GM19035 (cell line): Measurements from ENCODE around the gene PHRF1.

Experiments used
- ATAC-seq: cut with Tn5 transposase; IDR thresholded peaks from one replicate; pipeline ENCODE4 v1.9.1; 2021; ENCODE audit not compliant: unreplicated experiment

Gene PHRF1

DNA sequence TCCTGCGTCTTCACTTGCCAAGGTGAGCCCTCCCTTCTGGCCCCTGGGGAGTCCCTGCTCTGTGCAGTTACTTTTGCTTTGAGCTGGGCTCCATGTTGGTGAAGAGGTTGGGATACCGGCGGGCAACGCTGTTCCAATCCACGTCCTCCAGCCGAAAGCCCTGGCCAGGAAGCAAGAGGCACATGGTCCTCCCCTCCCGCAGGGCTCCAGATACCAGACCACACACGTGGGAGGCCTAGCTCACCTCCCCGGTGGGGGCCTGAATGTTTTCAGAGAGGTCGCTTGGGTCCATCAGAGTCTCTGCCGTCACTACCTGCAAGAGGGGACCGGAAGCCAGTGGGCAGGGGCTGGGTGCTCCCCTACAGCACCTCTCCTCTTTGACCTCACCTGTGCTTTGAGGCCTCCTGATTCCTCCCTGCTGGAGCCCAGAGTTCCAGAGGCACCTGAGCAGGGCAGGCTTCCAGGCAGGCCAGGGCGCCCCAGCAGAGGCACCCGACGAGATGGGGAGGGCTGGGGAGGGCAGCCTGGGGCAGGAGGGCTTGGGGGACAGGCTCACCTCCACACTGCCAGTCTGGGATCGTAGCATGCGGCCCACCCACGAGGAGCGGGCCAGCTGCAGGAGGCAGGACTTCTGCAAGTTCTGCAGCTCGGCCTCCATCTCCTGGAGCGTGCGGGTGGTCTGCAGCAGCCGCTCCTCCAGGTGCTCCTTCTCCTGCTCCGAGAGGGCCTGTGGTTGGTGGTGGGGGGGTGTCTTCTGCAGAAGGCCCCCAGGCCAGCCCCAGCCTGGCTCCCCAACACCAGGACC is 18.7 kb upstream of the PHRF1 start:
- ATAC-seq = no peak

DNA sequence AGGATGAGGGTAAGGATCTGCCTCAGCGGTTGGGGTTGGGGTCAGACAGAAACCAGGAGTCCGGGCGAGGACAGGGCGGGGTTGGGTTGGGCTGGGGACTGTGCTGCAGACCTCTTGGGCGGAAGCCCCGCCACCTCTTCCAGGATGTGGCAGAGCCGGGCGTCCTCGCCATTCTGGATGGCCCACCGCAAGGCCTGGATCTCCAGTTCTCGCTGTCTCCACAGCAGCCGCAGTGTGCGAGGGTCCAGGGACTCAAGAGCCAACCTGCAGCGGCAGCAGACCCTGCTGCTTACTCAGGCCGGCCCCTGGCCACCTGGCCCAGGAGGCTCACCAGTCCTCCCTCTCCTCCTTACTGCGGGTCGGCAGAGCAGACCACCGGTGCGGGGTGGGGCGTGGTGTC is 17.8 kb upstream of the PHRF1 start:
- no peak for ATAC-seq

DNA sequence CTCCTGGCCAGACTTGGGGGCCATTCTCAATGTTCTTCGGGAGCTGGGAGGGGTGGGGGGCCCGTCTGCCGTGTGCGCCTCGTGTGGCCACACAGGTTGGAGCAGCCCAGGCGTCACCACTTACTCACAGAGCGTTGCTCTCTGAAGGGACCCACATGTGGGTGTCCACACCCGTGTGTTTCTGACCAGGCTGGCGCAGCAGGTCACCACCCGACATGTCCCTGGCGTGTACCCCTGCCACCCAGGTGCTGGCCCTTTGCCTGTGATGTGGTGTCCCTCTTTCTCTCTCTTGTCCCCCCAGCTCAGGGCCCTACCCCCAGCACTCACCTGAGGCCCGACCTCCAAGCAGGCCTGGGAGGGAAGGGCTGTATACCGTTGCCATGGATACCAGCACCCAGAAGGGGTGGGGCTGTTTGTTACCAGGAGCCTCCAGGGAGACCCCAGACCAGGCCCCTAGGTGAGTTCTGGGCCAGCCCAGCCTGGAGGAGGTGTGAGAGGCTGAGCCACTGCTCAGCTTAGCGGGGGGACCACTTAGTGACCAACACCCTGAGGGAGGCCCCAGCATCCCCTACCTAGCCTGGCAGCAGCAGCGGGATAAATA is 17.1 kb upstream of the PHRF1 start:
- no peak for ATAC-seq

DNA sequence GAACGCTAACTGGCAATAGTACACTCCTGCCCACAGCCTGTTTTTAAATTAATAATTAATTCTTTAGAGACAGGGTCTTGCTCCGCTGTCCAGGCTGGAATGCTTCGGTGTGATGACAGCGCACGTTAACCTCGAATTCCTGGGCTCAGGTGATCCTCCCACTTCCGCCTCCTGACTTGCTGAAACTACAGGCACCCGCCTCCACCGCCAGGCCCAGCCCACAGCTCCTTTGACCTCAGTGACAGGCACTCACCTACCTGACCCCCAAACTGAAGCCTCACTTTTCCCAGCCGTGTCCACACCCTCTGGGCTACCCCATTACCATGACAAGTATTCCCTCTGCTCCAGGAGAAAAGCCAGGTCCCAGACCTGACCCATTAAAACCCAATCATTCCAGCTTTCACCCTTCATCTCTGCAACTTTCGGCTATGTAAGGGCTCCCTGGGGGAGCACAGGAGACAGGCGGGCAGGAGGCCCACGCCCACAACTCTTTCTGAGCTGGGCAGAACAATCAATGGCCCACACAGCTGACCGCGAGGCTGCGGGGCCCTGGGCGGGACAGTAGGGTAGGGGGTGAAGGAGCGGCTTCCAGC is 16.5 kb upstream of the PHRF1 start:
- ATAC-seq = no peak

DNA sequence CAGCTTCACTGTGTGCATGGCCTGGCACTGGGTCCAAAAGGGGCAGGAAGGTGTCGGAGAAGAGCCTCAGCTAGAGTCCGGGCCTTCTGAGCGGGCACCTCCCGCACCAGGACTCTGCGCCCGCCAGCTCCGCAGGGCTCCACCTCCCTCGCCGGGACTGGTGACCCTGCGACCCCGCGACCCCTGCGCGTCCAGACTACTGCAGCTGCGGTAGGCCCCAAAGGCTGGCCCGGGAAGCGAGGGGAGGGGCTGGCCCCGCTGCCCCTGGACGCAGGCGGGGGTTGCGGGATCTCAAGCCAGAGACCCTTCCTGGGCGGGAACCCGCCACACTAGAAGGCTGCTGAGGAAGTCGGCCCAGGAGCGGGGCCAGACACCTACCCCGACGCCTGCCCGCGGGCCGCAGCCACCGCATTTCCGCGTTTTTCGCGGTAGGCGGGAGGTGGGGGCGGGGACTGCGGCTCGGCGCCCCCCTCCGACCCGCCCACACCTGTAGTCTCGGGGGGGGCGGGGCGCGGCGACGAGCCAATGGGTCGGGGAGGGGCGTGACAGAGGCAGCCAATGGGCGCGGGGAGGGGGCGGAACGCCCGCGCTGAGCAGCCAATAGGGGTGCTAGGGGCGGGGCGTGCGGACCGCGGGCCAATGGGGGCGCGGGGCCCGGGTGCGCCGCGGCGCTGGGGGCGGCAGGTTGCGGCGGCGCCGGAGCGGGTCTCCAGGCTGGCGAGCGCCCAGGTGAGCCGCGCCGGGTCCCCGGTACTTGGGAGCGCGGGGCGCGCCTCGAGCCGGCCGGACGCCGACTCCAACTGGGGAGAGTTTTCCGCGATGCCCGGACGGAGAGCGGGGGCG is 15.7 kb upstream of the PHRF1 start, which contains the start of the genes LMNTD2 and RASSF7:
TSS of gene LMNTD2 (minus strand) at position 434 of the 843 bp plus-strand sequence. CDS start at position 412, 22 bp downstream.
TSS of gene RASSF7 (plus strand) at position 666 of the 843 bp plus-strand sequence. CDS start 799 bp downstream, outside the sequence.
- ATAC-seq = peak; percentile 78

DNA sequence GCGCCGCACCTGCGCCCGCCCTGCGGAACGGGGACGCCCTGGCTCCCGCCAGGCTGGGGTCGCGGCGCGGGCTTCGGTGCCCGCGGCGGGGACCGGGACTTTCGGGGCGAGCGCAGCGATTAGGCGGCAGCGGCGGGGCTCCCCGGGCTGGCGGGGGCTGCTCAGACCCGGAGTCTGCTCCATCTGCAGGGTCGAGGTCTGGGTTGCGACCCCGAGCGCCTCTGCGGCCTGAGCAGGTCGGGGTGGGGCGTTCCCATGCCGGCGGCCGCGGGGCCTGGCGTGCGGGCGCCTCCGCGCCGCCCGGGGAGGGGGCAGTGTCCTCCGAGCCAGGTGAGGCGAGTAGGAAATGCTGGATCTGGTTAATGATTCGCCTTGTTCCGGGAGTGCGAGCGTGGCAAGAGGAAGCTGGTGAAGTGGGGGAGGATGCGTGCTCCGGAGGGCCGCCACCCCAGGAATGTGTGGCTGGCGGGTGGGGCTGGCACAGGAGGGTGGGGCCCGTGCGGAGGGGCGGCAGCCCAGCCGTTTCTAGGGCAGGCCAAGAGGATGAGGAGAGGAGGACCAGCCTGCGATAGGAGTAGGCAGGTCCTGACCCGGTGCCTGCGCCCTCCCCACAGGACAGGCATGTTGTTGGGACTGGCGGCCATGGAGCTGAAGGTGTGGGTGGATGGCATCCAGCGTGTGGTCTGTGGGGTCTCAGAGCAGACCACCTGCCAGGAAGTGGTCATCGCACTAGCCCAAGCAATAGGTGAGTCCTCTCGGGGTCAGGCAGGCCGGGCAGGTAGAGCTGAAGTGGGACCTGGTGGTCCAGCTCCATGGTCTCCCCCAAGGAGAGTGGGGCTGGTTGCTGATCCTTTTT is 14.9 kb upstream of the PHRF1 start:
- peak; percentile 37 for ATAC-seq

DNA sequence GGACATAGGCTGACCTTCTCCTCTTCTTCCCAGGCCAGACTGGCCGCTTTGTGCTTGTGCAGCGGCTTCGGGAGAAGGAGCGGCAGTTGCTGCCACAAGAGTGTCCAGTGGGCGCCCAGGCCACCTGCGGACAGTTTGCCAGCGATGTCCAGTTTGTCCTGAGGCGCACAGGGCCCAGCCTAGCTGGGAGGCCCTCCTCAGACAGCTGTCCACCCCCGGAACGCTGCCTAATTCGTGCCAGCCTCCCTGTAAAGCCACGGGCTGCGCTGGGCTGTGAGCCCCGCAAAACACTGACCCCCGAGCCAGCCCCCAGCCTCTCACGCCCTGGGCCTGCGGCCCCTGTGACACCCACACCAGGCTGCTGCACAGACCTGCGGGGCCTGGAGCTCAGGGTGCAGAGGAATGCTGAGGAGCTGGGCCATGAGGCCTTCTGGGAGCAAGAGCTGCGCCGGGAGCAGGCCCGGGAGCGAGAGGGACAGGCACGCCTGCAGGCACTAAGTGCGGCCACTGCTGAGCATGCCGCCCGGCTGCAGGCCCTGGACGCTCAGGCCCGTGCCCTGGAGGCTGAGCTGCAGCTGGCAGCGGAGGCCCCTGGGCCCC is 14.1 kb upstream of the PHRF1 start:
- ATAC-seq = no peak

DNA sequence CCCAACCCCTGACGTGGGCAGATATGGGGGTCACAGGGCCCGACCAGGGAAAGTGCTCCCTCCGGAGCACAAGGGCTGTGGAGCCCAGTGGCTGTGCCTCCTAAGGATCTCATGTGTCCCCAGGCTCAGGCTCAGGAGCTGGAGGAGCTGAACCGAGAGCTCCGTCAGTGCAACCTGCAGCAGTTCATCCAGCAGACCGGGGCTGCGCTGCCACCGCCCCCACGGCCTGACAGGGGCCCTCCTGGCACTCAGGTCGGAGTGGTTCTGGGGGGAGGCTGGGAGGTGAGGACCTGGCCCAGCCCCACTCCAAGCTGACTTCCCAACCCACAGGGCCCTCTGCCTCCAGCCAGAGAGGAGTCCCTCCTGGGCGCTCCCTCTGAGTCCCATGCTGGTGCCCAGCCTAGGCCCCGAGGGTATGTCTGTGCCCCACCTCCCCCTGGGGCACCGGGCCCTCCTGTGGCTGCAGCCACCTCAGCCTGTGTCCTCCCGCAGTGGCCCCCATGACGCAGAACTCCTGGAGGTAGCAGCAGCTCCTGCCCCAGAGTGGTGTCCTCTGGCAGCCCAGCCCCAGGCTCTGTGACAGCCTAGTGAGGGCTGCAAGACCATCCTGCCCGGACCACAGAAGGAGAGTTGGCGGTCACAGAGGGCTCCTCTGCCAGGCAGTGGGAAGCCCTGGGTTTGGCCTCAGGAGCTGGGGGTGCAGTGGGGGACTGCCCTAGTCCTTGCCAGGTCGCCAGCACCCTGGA is 13.0 kb upstream of the PHRF1 start:
- ATAC-seq = no peak

DNA sequence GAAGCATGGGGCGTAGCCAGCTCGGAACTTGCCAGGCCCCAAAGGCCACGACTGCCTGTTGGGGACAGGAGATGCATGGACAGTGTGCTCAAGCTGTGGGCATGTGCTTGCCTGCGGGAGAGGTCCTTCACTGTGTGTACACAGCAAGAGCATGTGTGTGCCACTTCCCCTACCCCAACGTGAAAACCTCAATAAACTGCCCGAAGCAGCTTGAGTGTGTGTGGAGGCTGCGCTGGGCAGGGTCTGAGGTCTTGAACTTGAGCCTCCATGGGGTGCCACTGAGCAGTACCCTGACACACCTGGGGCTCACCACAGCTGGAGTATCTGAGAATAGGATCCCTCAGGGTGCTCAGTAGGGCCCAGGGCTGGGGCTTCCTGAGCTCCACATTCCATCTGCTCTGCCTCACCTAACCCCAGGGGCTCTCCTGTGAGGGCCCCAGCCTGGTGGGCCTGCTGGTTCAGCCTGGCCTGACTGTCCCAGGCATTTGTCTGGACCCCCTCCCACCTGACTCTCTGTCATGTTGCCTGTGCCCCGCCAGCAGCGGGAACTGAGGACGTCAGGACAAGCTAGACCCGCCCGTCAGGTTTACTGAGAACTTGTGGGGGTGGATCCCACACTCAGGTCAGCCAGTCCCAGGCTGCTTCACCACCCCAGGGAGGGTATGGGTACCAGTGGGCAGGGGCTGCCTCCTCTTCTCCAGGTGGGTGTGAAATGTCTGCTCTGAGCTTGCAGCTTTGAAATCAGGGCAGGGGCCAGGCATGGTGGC is 12.3 kb upstream of the PHRF1 start:
- no peak for ATAC-seq

DNA sequence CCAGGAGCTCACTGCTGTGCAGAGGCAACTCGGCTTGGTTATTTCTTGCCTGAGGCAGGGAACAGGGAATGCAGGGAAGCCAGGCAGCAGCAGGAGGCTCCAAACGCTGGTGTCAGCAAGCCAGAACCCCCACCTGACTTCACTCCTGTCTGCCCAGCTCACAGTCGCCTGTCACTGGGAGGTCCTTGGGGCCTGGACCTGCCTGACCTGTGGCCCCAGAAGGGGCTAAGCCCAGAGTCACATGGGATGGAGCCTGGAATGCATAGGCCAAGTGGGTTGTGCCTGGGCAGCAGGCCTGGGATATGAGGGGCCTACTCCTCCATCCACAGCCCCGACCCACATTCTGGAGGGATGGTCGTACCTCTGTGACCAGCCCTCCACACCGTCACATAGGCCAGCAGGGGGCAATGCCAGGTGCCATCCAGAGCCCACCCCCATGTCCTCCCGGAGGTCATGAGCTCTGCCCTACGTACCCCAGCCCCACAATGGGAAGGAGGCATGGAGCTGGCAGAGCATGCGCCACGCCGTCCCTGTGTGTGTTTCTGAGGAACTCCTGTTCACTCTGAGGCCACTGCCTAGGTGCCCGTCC is 10.3 kb upstream of the PHRF1 start:
- no peak for ATAC-seq

DNA sequence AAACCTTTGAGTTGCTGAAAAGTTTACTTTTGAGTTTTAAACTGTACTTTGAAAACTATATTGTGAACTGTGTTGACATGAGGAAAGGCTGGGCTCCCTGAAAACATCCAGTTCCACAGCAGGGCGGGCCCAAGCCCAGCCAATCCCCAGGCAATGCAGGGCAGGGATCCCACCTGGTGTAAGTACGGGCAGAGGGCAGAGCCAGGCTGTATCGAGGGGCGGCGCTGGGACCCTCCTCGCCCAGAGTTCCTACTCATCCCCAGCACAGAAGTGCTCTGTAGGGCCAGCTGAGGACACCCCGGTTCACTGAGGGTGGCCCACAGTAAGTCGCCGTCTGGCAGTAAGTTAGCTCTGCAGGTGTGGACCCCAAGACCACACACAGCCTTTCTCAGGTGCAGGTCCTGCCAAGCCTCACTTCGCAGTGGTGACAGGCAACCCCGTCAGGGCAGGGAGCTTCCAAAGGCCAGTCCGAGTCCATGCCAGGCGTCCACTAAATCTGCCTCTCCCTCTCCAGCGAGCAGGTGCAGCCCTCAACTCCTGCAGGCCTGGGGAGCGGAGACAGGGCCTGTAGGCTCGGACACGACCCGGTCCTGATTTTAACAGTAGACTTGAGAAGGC is 9.2 kb upstream of the PHRF1 start:
- ATAC-seq = no peak

DNA sequence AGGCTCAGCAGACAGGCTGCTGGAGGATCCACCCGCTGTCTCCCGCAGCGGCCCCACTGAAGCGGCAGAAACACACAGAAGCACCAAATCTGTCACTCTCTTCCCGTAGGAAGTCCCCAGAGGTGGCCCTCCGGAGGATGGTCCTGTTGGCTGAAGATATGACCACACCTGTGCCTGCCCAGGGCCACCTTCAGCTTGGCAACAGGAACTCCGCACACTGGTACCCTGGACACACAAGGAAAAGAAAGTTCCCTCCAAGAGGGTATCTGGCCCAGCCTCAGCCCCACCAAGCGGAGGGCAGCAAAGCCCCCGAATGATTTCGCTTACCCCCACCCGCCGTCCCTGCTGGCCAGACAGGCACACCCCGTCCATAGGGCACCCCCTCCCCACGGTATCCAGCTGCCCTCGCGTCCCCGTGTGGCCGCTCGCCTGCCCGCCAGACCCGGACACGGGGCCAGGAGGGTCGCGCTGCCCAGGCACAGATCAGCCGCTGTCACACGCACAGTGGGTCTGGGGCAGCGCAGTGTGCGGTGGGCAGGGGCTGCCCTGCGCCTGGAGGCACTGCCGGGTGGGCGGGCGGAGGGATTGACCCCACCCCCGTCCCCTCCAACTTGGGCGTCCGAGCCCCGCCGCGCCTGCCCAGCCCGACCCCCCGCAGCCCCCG is 8.5 kb upstream of the PHRF1 start:
- ATAC-seq = no peak

DNA sequence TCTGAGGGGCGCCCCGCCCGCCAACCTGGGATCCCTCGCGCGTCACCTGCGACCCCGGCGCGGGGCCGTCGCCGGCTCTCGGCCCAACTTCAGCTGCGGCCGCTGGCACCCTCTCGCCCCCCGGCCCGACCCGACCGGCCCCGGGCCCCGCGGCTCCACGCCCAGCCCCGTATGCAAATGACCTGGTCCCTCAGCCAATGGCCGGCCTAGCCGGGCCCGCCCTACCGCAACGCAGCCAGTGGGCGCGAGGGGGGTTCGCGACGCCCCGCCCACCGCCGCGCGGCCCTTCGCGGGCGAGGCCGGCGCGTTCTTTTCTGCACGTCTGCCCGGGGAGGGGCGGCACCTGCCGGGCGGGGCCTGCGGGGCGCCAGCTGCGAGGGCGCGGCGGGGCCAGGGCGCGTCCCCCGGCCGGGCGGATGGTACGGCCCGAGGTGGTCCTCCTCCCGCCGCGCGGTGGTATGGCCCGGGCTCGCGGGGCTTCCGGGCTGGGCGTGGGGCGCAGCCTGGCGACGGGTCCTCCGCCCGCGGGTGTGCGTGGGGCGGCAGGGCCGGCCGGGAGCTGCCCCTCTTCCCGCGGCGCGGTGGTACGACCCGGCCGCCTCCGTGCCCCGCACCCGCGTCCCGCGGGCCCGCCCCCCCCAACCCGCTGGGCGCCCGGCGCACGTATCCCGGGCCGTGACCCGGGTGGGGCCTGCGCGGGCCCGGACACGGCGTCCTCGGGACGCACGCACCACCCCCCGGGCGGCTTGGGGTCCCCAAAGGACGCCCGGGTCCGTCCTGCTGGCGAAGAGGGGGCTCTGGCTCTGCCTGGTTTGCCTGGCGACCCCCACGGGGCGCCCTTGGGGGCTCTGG is 7.7 kb upstream of the PHRF1 start:
- ATAC-seq = peak; percentile 89

DNA sequence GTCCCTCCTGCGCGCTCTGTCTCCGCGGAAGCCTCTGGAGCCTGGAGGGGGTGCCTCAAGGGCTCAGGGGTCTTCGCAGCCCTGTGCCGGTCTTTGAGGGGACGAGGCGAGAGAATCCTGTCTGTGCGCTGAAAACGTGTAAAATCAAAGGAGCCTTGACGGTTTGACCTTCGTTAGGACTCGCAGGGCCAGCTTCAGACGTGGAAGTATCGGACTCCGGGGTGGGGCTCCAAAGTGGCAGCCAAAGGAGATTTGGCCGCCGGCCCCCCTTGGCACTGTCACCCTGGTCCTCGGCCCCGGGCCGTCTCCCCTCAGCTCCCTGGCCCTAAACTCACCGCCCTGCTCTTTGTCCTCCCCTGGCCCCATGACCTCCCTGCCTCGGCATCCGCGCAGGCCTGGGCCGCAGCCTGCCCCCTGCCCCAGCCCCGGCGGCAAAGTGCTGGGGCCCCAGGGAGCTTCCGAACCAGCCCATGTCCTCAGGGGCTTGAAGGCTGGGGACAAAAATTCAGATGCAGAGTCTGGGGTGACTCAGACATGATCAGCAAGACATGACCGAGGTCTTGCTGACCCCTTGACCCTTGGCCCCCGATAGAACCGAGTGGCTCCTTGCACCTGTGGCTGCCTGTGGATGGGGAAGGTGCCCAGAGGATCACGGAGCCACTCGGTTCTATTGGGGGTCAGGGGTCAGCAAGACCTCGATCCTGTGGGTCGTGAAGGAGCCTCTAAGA is 6.9 kb upstream of the PHRF1 start:
- ATAC-seq = no peak

DNA sequence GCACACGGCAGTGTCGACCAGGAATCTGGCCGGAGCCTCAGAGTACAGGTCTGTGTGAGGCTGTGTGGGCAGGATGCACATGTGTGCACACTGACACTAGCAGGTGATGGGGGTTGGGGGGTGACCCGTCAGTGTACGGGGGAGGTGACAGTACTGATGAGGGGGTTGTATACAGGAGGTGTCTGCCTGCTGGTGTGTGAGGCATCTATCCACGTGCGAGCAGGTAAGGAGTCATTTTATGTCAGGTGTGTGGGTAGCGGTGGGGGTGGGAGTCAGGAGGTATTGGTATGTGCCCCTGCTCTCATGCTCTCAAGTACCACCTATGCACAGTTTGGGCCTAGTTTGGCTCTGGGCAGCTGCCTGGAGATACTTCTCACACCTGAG is 4.5 kb upstream of the PHRF1 start:
- ATAC-seq = no peak
